Measurements from ENCODE around the gene PTPN23.

GRCh38 chr3:47362701-47363100, 18.1 kb upstream of the PTPN23 start:
- TF ChIP-seq EZH2 (IDR thresholded peaks at IDR 0.05; ENCODE audit: low read depth, unreplicated experiment) (no peak), POLR2AphosphoS5 (IDR thresholded peaks at IDR 0.05; ENCODE audit: low read depth) (no peak), CREB1 (CRISPR knock-in tag; IDR thresholded peaks at IDR 0.05; ENCODE audit: low read depth) (no peak), EZH2phosphoT487 (IDR thresholded peaks at IDR 0.05; ENCODE audit: unreplicated experiment) (no peak), REST (IDR thresholded peaks at IDR 0.05; ENCODE audit: unreplicated experiment) (no peak), JUNB (IDR thresholded peaks at IDR 0.05; ENCODE audit: unreplicated experiment) (no peak), ZNF114 (CRISPR knock-in tag; IDR thresholded peaks at IDR 0.05) (no peak)
- TF ChIP-seq, protein P1, sequence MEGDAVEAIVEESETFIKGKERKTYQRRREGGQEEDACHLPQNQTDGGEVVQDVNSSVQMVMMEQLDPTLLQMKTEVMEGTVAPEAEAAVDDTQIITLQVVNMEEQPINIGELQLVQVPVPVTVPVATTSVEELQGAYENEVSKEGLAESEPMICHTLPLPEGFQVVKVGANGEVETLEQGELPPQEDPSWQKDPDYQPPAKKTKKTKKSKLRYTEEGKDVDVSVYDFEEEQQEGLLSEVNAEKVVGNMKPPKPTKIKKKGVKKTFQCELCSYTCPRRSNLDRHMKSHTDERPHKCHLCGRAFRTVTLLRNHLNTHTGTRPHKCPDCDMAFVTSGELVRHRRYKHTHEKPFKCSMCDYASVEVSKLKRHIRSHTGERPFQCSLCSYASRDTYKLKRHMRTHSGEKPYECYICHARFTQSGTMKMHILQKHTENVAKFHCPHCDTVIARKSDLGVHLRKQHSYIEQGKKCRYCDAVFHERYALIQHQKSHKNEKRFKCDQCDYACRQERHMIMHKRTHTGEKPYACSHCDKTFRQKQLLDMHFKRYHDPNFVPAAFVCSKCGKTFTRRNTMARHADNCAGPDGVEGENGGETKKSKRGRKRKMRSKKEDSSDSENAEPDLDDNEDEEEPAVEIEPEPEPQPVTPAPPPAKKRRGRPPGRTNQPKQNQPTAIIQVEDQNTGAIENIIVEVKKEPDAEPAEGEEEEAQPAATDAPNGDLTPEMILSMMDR (conservative IDR thresholded peaks at IDR 0.05; ENCODE audit: low read depth in 2 of 2): no peak
- TF ChIP-seq, protein P2, sequence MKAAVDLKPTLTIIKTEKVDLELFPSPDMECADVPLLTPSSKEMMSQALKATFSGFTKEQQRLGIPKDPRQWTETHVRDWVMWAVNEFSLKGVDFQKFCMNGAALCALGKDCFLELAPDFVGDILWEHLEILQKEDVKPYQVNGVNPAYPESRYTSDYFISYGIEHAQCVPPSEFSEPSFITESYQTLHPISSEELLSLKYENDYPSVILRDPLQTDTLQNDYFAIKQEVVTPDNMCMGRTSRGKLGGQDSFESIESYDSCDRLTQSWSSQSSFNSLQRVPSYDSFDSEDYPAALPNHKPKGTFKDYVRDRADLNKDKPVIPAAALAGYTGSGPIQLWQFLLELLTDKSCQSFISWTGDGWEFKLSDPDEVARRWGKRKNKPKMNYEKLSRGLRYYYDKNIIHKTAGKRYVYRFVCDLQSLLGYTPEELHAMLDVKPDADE (IDR thresholded peaks at IDR 0.05): no peak

Measured in GM23338 (cell line).